PC-9 (cell line): ENCODE results near the gene DENND1A. TPM values are rescaled to one million over a fixed set of nuclear protein-coding genes. Genes with fewer than 3 reads are reported as not detected.

ENCODE experiments used
- BruUV-seq: library from RNA; stranded (reverse); fragments of 400-500 nt; replicated peaks from 2 replicates; lab custom pipeline; 2021; lab: Mats Ljungman, UMichigan
- CTCF ChIA-PET: fragments of 300-600 bp; sonication (Branson Sonifier 250); formaldehyde crosslinking; loops from one replicate; lab custom pipeline; 2022; ENCODE audit warnings: antibody characterized with exemption; lab: Charles Lee
- POLR2A ChIA-PET: fragments of 300-600 bp; sonication (Branson Sonifier 250); formaldehyde crosslinking; loops from one replicate; lab custom pipeline; 2022; ENCODE audit warnings: antibody characterized with exemption; ENCODE audit not compliant: unreplicated experiment; lab: Charles Lee
- DNase-seq, 2 experiments: peaks; one replicate each; pipeline versions ENCODE4 v3.0.0 to v3.0.0-alpha.2; 2015 to 2022; ENCODE audit warnings: mixed read lengths in 1 of 2
- H2AFZ ChIP-seq: fragments of 200-600 bp; sonication (generic); 2 replicates; pipeline ENCODE4 v1.8.1; 2017; ENCODE audit warnings: antibody characterized with exemption
- H3F3A ChIP-seq: fragments of 200-600 bp; sonication (generic); 2 replicates; pipeline ENCODE4 v1.8.1; 2017; ENCODE audit warnings: antibody characterized with exemption, mild to moderate bottlenecking, low read depth; ENCODE audit not compliant: insufficient read depth
- H3K27ac ChIP-seq: fragments of 200-600 bp; sonication (generic); 2 replicates; pipeline ENCODE4 v1.6.1; 2016; ENCODE audit warnings: mixed run types
- H3K27me3 ChIP-seq: fragments of 200-600 bp; sonication (generic); 2 replicates; pipeline ENCODE4 v1.6.1; 2016; ENCODE audit warnings: low read depth, mixed run types; ENCODE audit not compliant: insufficient read depth
- H3K36me3 ChIP-seq: fragments of 200-600 bp; sonication (generic); 2 replicates; pipeline ENCODE4 v1.6.1; 2016; ENCODE audit warnings: low read depth, mixed run types
- H3K4me1 ChIP-seq: fragments of 200-600 bp; sonication (generic); replicated peaks from 2 replicates; pipeline ENCODE4 v1.6.1; 2016; ENCODE audit warnings: mixed run types; ENCODE audit not compliant: insufficient read depth
- H3K4me2 ChIP-seq: fragments of 200-600 bp; sonication (generic); 2 replicates; pipeline ENCODE4 v1.6.1; 2017; ENCODE audit warnings: mixed run types
- H3K4me3 ChIP-seq: fragments of 200-600 bp; sonication (generic); 2 replicates; pipeline ENCODE4 v1.6.1; 2016; ENCODE audit warnings: mixed run types
- H3K79me2 ChIP-seq: fragments of 200-600 bp; sonication (generic); 2 replicates; pipeline ENCODE4 v1.6.1; 2017; ENCODE audit warnings: low read depth, mixed run types
- H3K9me2 ChIP-seq: fragments of 200-600 bp; sonication (generic); 2 replicates; pipeline ENCODE4 v1.8.1; 2017; ENCODE audit warnings: mild to moderate bottlenecking; ENCODE audit not compliant: insufficient read depth
- H3K9me3 ChIP-seq: fragments of 200-600 bp; sonication (generic); 2 replicates; pipeline ENCODE4 v1.8.1; 2016; ENCODE audit warnings: low read depth; ENCODE audit not compliant: insufficient read depth
- H4K20me1 ChIP-seq: fragments of 200-600 bp; sonication (generic); 2 replicates; pipeline ENCODE4 v1.8.1; 2017; ENCODE audit not compliant: insufficient read depth
- CTCF ChIP-seq: fragments of 200-600 bp; sonication (generic); conservative IDR thresholded peaks from 2 replicates; pipeline ENCODE4 v1.6.1; 2017; ENCODE audit warnings: mixed run types, antibody characterized with exemption, mild to moderate bottlenecking, moderate library complexity
- EZH2 ChIP-seq: fragments of 200-600 bp; sonication (generic); IDR thresholded peaks from 2 replicates; pipeline ENCODE4 v1.8.0; 2017; ENCODE audit warnings: antibody characterized with exemption, low read depth
- intact Hi-C: fragments of 100-400 bp; cut with micrococcal nuclease; formaldehyde crosslinking; loops from one replicate; pipeline ENCODE4 v1.10.0; 2022; ENCODE audit not compliant: unreplicated experiment
- total RNA-seq: library from RNA; stranded (reverse); gene quantifications from 2 replicates; pipeline ENCODE4 v1.2.3, GENCODE V29; 2021

Gene DENND1A
- total RNA-seq, 1 experiment from 2014 or later, result 37.7 TPM

GRCh38 chr9:123402981-123403509 lies 526.9 kb downstream of the DENND1A start:
- no TSS peak for BruUV-seq
- TF ChIP-seq CTCF, result no peak
- TF ChIP-seq EZH2, result no peak
- no peaks in the 10 kb centered on the region for H3F3A ChIP-seq
- intact Hi-C loops, result loop anchor here (2.0 to 5.0 kb wide), 3 partner anchors 139 to 990 kb away; no protein-coding TSS in a partner anchor
- H3K4me2 ChIP-seq, result no peak overlapping the region
- no peak overlapping the region for H3K27ac ChIP-seq
- no peaks in the 10 kb centered on the region for H3K4me1 ChIP-seq
- no peaks in the 10 kb centered on the region for H3K79me2 ChIP-seq
- no peak overlapping the region for H3K4me3 ChIP-seq
- no peaks in the 10 kb centered on the region for H3K36me3 ChIP-seq
- no peaks in the 10 kb centered on the region for H3K9me2 ChIP-seq
- CTCF ChIA-PET, result no interaction called here
- DNase-seq, result no peak
- H3K27me3 ChIP-seq, result no peaks in the 10 kb centered on the region
- H3K9me3 ChIP-seq, result no peaks in the 10 kb centered on the region
- H2AFZ ChIP-seq, result no peak overlapping the region
- POLR2A ChIA-PET, result no interaction called here
- H4K20me1 ChIP-seq, result no peaks in the 10 kb centered on the region

- Histone ChIP-seq H3K9me2 (no peaks in the 10 kb centered on the region), H3K27me3 (no peaks in the 10 kb centered on the region), H4K20me1 (no peaks in the 10 kb centered on the region), H3F3A (no peaks in the 10 kb centered on the region), H3K4me3 (no peak overlapping the region), H2AFZ (no peak overlapping the region), H3K4me2 (no peak overlapping the region), H3K36me3 (no peaks in the 10 kb centered on the region), H3K79me2 (no peaks in the 10 kb centered on the region), H3K9me3 (no peaks in the 10 kb centered on the region), H3K27ac (no peak overlapping the region), H3K4me1 (no peaks in the 10 kb centered on the region)
- peak; percentile 81 for TF ChIP-seq CTCF
- no peak for TF ChIP-seq EZH2
- peak in 1 of 2 experiments; percentile 45 for DNase-seq
- intact Hi-C loops, result loop anchor here (2.0 to 5.0 kb wide), 3 partner anchors 140 to 991 kb away; no protein-coding TSS in a partner anchor
- no TSS peak for BruUV-seq
- ChIA-PET CTCF (interaction anchor here (0.6 kb wide), 2 partner anchors 633 to 1292 kb away, joined by 3 to 6 read pairs; no protein-coding TSS in a partner anchor), POLR2A (no interaction called here)
Measured at GRCh38 chr9:123401879-123402513, 527.9 kb downstream of the DENND1A start.

GRCh38 chr9:123400926-123401503 lies 528.9 kb downstream of the DENND1A start:
- Histone ChIP-seq H3K4me3 (no peak overlapping the region), H3K4me2 (no peak overlapping the region), H3K9me3 (no peaks in the 10 kb centered on the region), H3K9me2 (no peaks in the 10 kb centered on the region), H3F3A (no peaks in the 10 kb centered on the region), H3K36me3 (no peaks in the 10 kb centered on the region), H4K20me1 (no peaks in the 10 kb centered on the region), H2AFZ (no peak overlapping the region), H3K27ac (no peak overlapping the region), H3K27me3 (no peaks in the 10 kb centered on the region), H3K79me2 (no peaks in the 10 kb centered on the region), H3K4me1 (no peaks in the 10 kb centered on the region)
- BruUV-seq, result no TSS peak
- DNase-seq, result no peak
- intact Hi-C loops, result loop anchor here (5.0 kb wide), 1 partner anchor 141 kb away; no protein-coding TSS in a partner anchor
- CTCF ChIA-PET, result no interaction called here
- POLR2A ChIA-PET, result no interaction called here
- TF ChIP-seq CTCF (no peak), EZH2 (no peak)
